ENCODE measurements around the gene YEATS4.

YEATS4 gene

DNA sequence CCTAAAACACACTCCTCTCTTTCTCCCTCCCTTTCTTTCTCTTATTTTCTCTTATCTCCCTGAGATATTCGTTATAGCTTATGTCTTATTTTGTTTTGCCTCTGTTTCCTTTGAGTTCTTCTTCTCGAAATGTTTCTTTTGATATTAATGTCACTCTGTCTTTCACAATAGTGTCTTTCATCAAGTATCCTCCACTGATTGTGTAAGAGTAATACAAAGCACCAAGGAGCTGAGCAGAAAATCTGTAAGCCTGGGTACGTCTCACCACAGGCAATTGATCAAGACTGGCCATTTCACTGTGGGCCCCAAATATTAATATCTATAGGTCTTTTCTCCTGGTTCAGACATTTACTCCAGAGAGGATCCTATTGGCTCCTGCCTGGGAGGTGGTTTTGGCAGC is 16.2 kb upstream of the YEATS4 start:
- DNase-seq = no peak

- DNase-seq = no peak
Observed at GRCh38 chr12:69343885-69344612, 15.5 kb upstream of the YEATS4 start.

DNA sequence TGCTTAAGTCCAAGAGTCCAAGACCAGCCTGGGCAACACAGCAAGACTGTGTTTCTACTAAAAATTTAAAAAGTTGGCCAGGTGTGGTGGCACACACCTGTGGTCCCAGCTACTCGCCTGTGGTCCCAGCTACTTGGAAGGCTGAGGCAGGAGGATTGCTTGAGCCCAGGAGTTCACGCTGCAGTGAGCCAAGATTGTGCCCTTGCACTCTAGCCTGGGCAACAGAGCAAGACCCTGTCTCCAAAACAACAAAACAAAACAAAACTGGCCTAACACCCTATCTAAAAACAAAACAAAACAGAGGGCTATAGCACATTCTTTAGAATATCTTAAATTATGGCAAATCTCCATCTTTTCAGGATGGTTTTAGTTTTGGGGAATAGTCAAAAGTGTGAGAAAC is 14.5 kb upstream of the YEATS4 start:
- DNase-seq = no peak

DNA sequence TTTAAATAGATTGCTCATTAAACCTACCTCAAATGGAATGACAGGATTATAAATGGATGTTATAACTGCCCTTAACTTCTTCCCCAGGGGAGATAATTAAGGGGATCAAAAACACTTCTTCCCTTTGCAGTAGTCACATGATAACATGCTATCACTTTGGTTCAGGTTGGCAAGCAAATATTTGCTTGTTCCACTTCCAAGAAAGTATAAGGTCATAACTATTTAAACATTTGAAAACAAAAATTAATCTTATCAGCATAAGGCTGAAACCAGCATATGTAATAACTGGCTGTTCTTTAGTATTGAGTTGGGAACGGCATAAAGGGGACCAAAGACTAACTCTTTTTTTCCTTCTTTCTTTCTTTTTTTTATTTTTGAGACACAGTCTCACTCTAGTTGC is 13.8 kb upstream of the YEATS4 start:
- no peak for DNase-seq

DNA sequence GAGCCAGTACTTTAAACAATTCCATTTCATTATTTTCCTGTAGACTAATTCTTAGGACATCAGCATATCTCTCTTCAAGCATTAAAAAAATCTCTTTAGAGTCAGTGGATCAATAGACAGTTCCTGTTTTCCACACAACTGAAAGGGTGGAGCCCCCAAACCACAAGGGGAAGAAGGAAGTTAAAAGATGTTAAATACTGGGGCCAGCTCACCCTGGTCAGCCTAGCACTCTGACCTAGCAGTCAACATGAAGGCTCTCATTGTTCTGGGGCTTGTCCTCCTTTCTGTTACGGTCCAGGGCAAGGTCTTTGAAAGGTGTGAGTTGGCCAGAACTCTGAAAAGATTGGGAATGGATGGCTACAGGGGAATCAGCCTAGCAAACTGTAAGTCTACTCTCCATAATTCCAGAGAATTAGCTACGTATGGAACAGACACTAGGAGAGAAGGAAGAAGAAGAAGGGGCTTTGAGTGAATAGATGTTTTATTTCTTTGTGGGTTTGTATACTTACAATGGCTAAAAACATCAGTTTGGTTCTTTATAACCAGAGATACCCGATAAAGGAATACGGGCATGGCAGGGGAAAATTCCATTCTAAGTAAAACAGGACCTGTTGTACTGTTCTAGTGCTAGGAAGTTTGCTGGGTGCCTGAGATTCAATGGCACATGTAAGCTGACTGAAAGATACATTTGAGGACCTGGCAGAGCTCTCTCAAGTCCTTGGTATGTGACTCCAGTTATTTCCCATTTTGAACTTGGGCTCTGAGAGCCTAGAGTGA is 11.2 kb upstream of the YEATS4 start, which contains the start of gene LYZ:
Gene LYZ (plus strand): TSS at position 220 of the 777 bp plus-strand sequence. CDS start 28 bp downstream, at position 248.
- DNase-seq = no peak

DNA sequence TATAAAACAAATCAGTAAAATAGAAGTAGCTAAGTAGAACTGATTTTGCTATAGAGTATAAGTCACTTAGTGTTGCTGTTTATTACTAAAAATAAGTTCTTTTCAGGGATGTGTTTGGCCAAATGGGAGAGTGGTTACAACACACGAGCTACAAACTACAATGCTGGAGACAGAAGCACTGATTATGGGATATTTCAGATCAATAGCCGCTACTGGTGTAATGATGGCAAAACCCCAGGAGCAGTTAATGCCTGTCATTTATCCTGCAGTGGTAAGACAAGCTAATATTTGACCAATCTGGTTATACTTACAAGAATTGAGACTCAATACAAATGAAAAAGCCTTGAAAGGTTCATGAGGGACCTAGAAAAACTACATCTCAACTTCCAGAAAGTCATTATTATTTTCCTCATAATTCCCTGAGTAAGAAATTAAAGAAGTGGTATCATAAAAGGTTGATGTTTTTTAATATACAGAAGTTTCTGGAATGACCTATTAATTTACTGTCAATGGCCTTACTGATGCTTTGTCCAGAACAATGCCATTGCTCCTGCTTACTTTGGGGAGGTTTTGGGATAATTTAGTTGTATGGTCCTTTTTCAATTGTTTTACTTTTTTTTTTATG is 9.4 kb upstream of the YEATS4 start:
- no peak for DNase-seq

- DNase-seq = no peak
Observed at GRCh38 chr12:69350777-69351176, 8.8 kb upstream of the YEATS4 start.

GRCh38 chr12:69351462-69352236 is 7.9 kb upstream of the YEATS4 start:
- no peak for DNase-seq

DNA sequence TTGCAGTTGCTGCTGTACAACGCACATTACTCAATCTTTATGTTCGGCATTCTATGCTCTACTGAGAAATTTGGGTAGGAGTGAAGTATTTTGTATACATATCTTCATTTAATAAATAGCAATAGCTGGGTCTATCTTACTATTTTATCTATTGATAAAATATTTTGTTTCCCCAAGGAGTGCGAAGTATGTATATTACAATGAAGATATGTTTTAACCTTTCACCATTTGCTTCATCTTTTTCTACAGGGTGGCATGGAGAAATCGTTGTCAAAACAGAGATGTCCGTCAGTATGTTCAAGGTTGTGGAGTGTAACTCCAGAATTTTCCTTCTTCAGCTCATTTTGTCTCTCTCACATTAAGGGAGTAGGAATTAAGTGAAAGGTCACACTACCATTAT is 6.6 kb upstream of the YEATS4 start:
- no peak for DNase-seq

- no peak for DNase-seq
Observed at GRCh38 chr12:69354172-69354555, 5.4 kb upstream of the YEATS4 start.

DNA sequence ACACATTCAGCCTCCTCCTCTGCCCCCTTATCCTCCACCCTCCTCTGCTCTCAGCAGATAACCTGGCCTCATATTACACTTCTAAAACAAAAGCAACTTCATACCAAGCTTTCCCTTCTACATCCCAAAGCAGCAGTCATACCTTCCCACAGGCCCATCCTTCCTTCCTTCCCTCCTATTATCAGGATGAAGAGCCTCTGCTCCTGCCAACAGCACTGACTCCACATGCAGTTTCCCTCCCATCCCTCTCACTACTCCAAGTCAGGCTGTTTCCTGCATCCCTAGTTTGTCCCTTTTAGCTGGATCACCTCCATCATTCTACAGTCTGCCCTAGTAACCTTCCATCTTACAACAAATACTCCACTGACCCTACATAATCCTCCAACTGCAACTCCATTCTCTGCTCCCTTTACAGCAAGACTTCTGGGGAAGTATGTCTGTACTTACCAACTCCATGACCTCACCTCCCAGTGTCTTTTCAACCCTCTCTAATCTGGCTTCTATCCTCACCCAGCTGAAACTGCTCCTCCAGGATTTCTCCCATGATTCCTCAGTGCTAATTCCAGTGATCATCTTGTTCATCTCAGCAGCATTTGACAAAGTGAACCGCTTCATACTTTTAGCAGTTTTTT is 4.9 kb upstream of the YEATS4 start:
- DNase-seq = no peak

GRCh38 chr12:69355363-69356028 is 4.0 kb upstream of the YEATS4 start:
- DNase-seq = no peak

- DNase-seq = no peak
Observed at GRCh38 chr12:69360348-69360672, 767 bp downstream of the YEATS4 start.

- DNase-seq = no peak
Observed at GRCh38 chr12:69366796-69367195, 7.3 kb downstream of the YEATS4 start.

DNA sequence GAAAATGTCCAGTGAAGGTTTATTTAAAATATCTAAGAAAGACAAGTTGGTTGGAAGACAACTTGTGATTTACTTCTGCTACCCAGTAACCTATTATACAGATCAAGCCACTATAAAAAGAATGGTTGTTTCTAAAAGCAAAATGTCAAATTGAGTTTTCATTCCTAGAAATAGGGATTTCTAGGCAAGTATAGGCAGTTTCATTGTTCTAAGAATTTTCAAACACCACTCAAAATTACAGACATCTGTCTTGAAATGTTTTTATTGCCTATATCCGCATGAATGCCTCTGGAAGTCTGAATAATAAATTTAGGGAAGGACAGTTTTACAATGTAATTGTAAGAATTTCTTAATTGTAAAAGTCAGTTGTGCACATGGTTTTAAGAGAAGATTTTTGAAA is 8.6 kb downstream of the YEATS4 start:
- no peak for DNase-seq

DNA sequence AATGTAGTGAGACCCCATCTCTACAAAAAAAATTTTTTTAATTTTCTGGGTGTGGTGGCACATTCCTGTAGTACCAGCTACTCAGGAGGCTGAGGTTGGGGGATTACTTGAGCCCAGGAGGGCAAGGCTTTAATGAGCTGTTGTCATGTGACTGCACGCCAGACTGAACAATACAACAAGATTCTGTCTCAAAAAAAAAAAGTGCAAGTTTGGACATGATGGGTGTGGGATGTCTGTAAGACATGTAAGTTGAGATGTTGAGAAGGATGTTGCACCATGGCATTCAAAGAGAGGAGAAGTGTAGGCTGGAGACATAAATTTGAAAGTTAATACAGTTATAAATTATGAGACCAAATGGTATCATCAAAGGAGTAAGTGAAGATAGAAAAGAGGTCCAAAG is 23.5 kb downstream of the YEATS4 start:
- no peak for DNase-seq

DNA sequence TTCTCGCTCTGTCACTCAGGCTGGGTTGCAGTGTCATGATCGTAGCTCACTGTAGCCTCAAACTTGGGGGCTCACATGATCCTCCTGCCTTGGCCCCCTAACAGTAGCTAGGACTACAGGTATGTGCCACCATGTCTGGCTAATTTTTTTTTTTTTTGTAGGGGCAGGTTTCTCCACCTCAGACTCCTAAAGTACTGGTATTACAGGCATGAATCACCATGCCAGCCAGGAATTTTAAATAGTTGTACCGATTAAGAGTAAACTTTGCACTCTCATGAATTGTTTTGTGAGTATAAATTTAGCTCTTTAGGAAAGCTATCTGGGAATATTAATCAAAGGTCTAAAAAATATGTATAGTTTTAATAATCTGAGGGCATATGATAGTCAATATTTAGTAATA is 25.5 kb downstream of the YEATS4 start:
- DNase-seq = no peak

DNA sequence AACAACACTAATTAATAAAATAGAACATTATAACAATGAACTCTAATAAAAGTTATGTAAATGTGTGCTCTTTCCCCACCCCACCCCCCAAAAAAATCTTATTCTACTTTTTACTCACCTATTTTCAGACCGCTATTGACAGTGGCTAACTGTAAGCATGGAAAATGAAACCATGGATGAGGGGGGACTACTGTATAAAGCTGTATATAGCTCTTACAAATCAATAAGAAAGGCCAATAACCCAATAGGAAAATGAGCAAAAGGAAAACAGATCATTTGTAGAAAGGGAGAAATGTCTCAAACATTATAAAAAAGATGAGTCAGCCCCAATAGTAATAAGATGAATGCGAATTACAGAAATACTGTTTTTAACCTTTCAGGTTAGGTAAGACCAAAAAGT is 27.4 kb downstream of the YEATS4 start:
- no peak for DNase-seq

DNA sequence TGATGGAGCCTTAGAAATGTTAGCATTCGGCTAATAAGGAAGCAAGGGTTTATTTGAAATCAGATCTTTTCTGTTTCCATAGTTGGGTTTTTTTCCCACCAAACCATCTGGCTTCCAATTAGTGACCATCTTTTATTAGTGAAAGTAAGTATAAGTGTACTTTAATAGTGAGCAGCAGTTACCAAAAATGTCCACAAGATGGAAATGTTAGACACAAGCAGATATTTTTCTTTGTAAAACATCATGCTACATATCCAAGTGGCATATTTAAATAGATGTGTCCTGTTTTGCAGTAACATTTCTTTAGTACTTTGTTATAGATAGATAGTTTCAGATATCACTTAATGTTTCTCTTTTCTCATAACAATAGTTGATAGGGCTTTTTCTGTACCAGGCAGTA is 28.8 kb downstream of the YEATS4 start:
- peak; percentile 66 for DNase-seq

DNA sequence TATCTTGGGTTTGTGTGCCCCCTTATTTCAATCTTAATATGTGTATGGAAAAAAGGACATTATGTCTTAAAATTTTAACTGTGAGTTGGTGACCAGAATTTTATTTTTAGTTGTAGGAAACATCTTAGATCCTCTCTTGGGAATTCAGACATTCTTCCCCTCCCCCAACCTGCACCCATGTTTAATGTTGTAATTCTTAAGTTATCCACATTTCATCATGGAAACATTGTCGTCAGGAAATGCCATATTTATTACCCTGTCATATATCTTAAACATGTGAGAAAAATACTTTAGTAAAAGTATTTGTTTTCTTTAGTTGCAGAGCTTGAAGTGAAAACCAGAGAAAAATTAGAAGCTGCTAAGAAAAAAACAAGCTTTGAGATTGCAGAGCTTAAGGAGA is 30.3 kb downstream of the YEATS4 start:
- peak; percentile 72 for DNase-seq

- DNase-seq = peak; percentile 44
Observed at GRCh38 chr12:69392179-69392928, 32.8 kb downstream of the YEATS4 start.

GRCh38 chr12:69396041-69396440 is 36.5 kb downstream of the YEATS4 start:
- DNase-seq = no peak
